Measurements from ENCODE around the gene PHGDH. TPM values are rescaled to one million over a fixed set of nuclear protein-coding genes. Genes with fewer than 3 reads are reported as not detected.

PHGDH gene
- polyA plus RNA-seq, 1 donor (not counting 4 experiments of a cell fraction or from before 2014, with no cell fraction given), result 40.3 TPM

DNA sequence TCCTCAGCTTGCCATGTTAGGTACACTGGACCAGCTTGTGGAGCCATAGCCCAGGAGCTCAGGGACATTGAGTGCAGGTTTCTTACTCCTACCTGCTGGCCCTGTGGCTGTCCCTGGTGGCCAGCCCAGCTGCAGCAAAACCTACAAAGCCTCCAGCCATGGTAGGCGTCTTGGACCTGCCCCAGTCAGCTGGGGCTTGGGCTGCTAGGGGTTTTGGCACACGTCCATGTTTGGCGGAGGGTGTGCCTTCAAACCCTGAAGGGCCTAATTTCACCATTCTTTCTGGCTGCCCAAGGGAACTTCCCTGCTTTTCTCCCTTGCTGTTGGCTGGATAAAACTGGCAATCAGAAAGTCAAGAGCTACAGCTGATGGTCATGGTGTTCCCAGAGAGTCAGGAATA is 31.6 kb downstream of the PHGDH start:
- Histone ChIP-seq H3K4me1 (ENCODE audit: control insufficient read depth, extremely low read depth, insufficient read depth, low read length) (peaks cover 14% of the 10 kb centered on the region), H3K36me3 (ENCODE audit: control insufficient read depth in 2 of 2, extremely low read depth in 1 of 2, insufficient read depth in 2 of 2, low read length in 2 of 2) (peaks cover 0 to 16% of the 10 kb centered on the region in 2 experiments), H3K27ac (ENCODE audit: control insufficient read depth, insufficient read depth, low read length) (no peak overlapping the region), H3K4me2 (ENCODE audit: control insufficient read depth, extremely low read depth, insufficient read depth, low read depth, low read length) (no peak overlapping the region), H3K9me1 (ENCODE audit: control insufficient read depth, extremely low read depth, insufficient read depth, low read length) (no peaks in the 10 kb centered on the region), H4K20me1 (ENCODE audit: control insufficient read depth, extremely low read depth, insufficient read depth, low read length) (no peaks in the 10 kb centered on the region), H3K79me2 (ENCODE audit: control insufficient read depth, insufficient read depth, low read length) (no peaks in the 10 kb centered on the region), H3K9me3 (ENCODE audit: control insufficient read depth, low read depth, low read length) (no peaks in the 10 kb centered on the region), H3K9ac (ENCODE audit: control insufficient read depth, extremely low read depth, insufficient read depth, low read length) (no peak overlapping the region), H2AFZ (ENCODE audit: control insufficient read depth, low read length) (no peak overlapping the region), H3K4me3 (ENCODE audit: control insufficient read depth in 2 of 3, extremely low read depth in 1 of 3, insufficient read depth in 2 of 3, low read depth in 1 of 3, low read length in 3 of 3) (no peak overlapping the region), H3K27me3 (ENCODE audit: control insufficient read depth, extremely low read depth, insufficient read depth, low read length) (no peaks in the 10 kb centered on the region)
- no peak for FAIRE-seq
- dilution Hi-C loops (cut with MboI; ENCODE audit: extremely low pct_ligation_motif_present, low sequenced_read_pairs), result no loop called here
- TF ChIP-seq EZH2 (IDR thresholded peaks at IDR 0.05; ENCODE audit: low read length), result no peak
- TF ChIP-seq, protein P1, sequence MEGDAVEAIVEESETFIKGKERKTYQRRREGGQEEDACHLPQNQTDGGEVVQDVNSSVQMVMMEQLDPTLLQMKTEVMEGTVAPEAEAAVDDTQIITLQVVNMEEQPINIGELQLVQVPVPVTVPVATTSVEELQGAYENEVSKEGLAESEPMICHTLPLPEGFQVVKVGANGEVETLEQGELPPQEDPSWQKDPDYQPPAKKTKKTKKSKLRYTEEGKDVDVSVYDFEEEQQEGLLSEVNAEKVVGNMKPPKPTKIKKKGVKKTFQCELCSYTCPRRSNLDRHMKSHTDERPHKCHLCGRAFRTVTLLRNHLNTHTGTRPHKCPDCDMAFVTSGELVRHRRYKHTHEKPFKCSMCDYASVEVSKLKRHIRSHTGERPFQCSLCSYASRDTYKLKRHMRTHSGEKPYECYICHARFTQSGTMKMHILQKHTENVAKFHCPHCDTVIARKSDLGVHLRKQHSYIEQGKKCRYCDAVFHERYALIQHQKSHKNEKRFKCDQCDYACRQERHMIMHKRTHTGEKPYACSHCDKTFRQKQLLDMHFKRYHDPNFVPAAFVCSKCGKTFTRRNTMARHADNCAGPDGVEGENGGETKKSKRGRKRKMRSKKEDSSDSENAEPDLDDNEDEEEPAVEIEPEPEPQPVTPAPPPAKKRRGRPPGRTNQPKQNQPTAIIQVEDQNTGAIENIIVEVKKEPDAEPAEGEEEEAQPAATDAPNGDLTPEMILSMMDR (optimal IDR thresholded peaks at IDR 0.05 in 1 of 3, IDR thresholded peaks at IDR 0.05 in 1 of 3, conservative IDR thresholded peaks at IDR 0.05 in 1 of 3; ENCODE audit: extremely low read depth in 1 of 3, insufficient read depth in 2 of 3, low read length in 3 of 3), result peak in 1 of 3 experiments; percentile 10
- DNase-seq (ENCODE audit: low read depth, low spot score), result no peak

DNA sequence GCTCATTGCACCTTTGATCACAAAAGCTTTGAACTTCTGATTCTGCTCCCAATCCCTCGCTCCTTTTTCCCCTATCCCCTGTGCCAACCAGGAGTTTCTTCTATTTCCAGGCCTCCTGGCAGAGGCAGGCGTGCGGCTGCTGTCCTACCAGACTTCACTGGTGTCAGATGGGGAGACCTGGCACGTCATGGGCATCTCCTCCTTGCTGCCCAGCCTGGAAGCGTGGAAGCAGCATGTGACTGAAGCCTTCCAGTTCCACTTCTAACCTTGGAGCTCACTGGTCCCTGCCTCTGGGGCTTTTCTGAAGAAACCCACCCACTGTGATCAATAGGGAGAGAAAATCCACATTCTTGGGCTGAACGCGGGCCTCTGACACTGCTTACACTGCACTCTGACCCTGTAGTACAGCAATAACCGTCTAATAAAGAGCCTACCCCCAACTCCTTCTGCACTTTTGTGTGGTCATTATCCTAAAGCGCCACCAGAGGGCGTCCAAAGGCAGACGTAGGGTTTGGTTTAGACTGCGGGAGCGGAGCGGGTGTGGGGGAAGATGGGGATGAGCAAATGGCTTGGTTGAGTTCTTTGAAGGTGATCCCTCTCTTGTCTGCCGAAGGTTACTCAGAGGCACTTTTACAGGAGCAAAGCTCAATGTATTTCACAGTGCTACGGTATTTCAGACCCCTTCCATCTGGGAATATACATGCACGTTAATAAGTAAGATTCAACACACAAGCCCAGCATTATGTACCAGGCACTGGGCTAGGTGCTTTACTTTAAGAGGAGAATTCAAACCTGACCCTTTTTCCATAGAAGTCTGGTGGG is 32.3 kb downstream of the PHGDH start:
- DNase-seq (ENCODE audit: low read depth, low spot score), result peak; percentile 41
- H3K27ac ChIP-seq (ENCODE audit: control insufficient read depth, insufficient read depth, low read length), result no peak overlapping the region

More for the DNA sequence above, 32.3 kb downstream of the PHGDH start:
- dilution Hi-C loops (cut with MboI; ENCODE audit: extremely low pct_ligation_motif_present, low sequenced_read_pairs), result no loop called here
- Histone ChIP-seq H3K9ac (ENCODE audit: control insufficient read depth, extremely low read depth, insufficient read depth, low read length) (no peak overlapping the region), H3K4me1 (ENCODE audit: control insufficient read depth, extremely low read depth, insufficient read depth, low read length) (peaks cover 14% of the 10 kb centered on the region), H3K4me2 (ENCODE audit: control insufficient read depth, extremely low read depth, insufficient read depth, low read depth, low read length) (no peak overlapping the region), H3K79me2 (ENCODE audit: control insufficient read depth, insufficient read depth, low read length) (no peaks in the 10 kb centered on the region), H4K20me1 (ENCODE audit: control insufficient read depth, extremely low read depth, insufficient read depth, low read length) (no peaks in the 10 kb centered on the region), H3K27me3 (ENCODE audit: control insufficient read depth, extremely low read depth, insufficient read depth, low read length) (no peaks in the 10 kb centered on the region), H3K9me1 (ENCODE audit: control insufficient read depth, extremely low read depth, insufficient read depth, low read length) (no peaks in the 10 kb centered on the region), H2AFZ (ENCODE audit: control insufficient read depth, low read length) (no peak overlapping the region), H3K4me3 (ENCODE audit: control insufficient read depth in 2 of 3, extremely low read depth in 1 of 3, insufficient read depth in 2 of 3, low read depth in 1 of 3, low read length in 3 of 3) (no peak overlapping the region), H3K36me3 (ENCODE audit: control insufficient read depth in 2 of 2, extremely low read depth in 1 of 2, insufficient read depth in 2 of 2, low read length in 2 of 2) (peaks cover 0 to 16% of the 10 kb centered on the region in 2 experiments), H3K9me3 (ENCODE audit: control insufficient read depth, low read depth, low read length) (no peaks in the 10 kb centered on the region)
- no peak for TF ChIP-seq EZH2 (IDR thresholded peaks at IDR 0.05; ENCODE audit: low read length)
- TF ChIP-seq, protein P1 (optimal IDR thresholded peaks at IDR 0.05 in 1 of 3, IDR thresholded peaks at IDR 0.05 in 1 of 3, conservative IDR thresholded peaks at IDR 0.05 in 1 of 3; ENCODE audit: extremely low read depth in 1 of 3, insufficient read depth in 2 of 3, low read length in 3 of 3), result peak; percentile 77 to 87 (median 79)
- FAIRE-seq, result peak; percentile 85

Measured in keratinocyte (primary cell).